HG02623 (cell line): Measurements from ENCODE around the gene SHC4.
"Not testable (repeated sequence)": the region's sequence is repeated elsewhere in the genome, so short reads cannot be mapped to it uniquely, and the experiment has no call there.

Source experiments
- ATAC-seq: cut with Tn5 transposase; IDR thresholded peaks from one replicate; pipeline ENCODE4 v1.9.1; 2021; ENCODE audit warnings: moderate library complexity; ENCODE audit not compliant: unreplicated experiment

Gene SHC4

GRCh38 chr15:48928877-48929538 lies 34.7 kb downstream of the SHC4 start:
- ATAC-seq, result no peak

GRCh38 chr15:48925714-48926223 lies 38.0 kb downstream of the SHC4 start:
- no peak for ATAC-seq

GRCh38 chr15:48924528-48925393 lies 39.0 kb downstream of the SHC4 start:
- no peak for ATAC-seq

GRCh38 chr15:48922046-48922445 lies 41.7 kb downstream of the SHC4 start:
- ATAC-seq, result no peak

- no peak for ATAC-seq
Observed at GRCh38 chr15:48916721-48917120, 47.0 kb downstream of the SHC4 start.

- no peak for ATAC-seq
Observed at GRCh38 chr15:48915861-48916260, 47.9 kb downstream of the SHC4 start.

GRCh38 chr15:48914717-48915116 lies 49.0 kb downstream of the SHC4 start:
- ATAC-seq, result no peak

- ATAC-seq, result no peak
Observed at GRCh38 chr15:48913141-48913540, 50.6 kb downstream of the SHC4 start.

- ATAC-seq, result not testable (repeated sequence)
Observed at GRCh38 chr15:48910554-48910953, 53.2 kb downstream of the SHC4 start.

- not testable (repeated sequence) for ATAC-seq
Observed at GRCh38 chr15:48909313-48909712, 54.4 kb downstream of the SHC4 start.

GRCh38 chr15:48905847-48906246 lies 57.9 kb downstream of the SHC4 start:
- no peak for ATAC-seq

- no peak for ATAC-seq
Observed at GRCh38 chr15:48905216-48905615, 58.5 kb downstream of the SHC4 start.

GRCh38 chr15:48904758-48905157 lies 59.0 kb downstream of the SHC4 start:
- no peak for ATAC-seq

GRCh38 chr15:48899793-48900192 lies 63.9 kb downstream of the SHC4 start:
- no peak for ATAC-seq

GRCh38 chr15:48898446-48898845 lies 65.3 kb downstream of the SHC4 start:
- no peak for ATAC-seq

- ATAC-seq, result no peak
Observed at GRCh38 chr15:48898032-48898431, 65.7 kb downstream of the SHC4 start.

- no peak for ATAC-seq
Observed at GRCh38 chr15:48896869-48897814, 66.6 kb downstream of the SHC4 start.

- ATAC-seq, result no peak
Observed at GRCh38 chr15:48893311-48893710, 70.4 kb downstream of the SHC4 start.

- ATAC-seq, result no peak
Observed at GRCh38 chr15:48891232-48891765, 72.4 kb downstream of the SHC4 start.

- no peak for ATAC-seq
Observed at GRCh38 chr15:48890375-48890972, 73.2 kb downstream of the SHC4 start.
